Immature natural killer cell (primary cell): Measurements from ENCODE around the gene SDHAF1. TPM values are rescaled to one million over a fixed set of nuclear protein-coding genes. Genes with fewer than 3 reads are reported as not detected.

Experiments
- DNase-seq, 3 donors: peaks; one replicate each; pipeline ENCODE4 v3.0.0; 2022; ENCODE audit warnings: mixed read lengths in 1 of 3
- H3K27ac Mint-ChIP-seq, 6 donors: one replicate each; pipeline ENCODE4 v1.8.0; 2020; ENCODE audit warnings: mixed read lengths in 6 of 6, mild to moderate bottlenecking in 5 of 6, inconsistent platforms in 4 of 6, moderate library complexity in 3 of 6
- H3K27me3 Mint-ChIP-seq, 3 donors: one replicate each; pipeline ENCODE4 v1.8.0; 2020 to 2021; ENCODE audit warnings: low read depth in 3 of 3, mild to moderate bottlenecking in 3 of 3, mixed read lengths in 3 of 3, moderate library complexity in 3 of 3, inconsistent platforms in 1 of 3
- H3K36me3 Mint-ChIP-seq, 3 donors: one replicate each; pipeline ENCODE4 v1.8.0; 2020; ENCODE audit warnings: mixed read lengths in 3 of 3, inconsistent platforms in 2 of 3, mild to moderate bottlenecking in 2 of 3
- H3K4me1 Mint-ChIP-seq, 2 donors: one replicate each; pipeline ENCODE4 v1.8.0; 2020; ENCODE audit warnings: inconsistent platforms in 2 of 2, mild to moderate bottlenecking in 2 of 2, mixed read lengths in 2 of 2, moderate library complexity in 1 of 2
- H3K4me3 Mint-ChIP-seq, 5 donors: one replicate each; pipeline ENCODE4 v1.8.0; 2020; ENCODE audit warnings: mild to moderate bottlenecking in 5 of 5, mixed read lengths in 5 of 5, inconsistent platforms in 3 of 5, moderate library complexity in 3 of 5
- H3K9me3 Mint-ChIP-seq, 6 donors: one replicate each; pipeline ENCODE4 v1.8.0; 2020; ENCODE audit warnings: mild to moderate bottlenecking in 6 of 6, mixed read lengths in 6 of 6, inconsistent platforms in 4 of 6, moderate library complexity in 3 of 6
- polyA plus RNA-seq, 3 donors: library from polyadenylated mRNA; unstranded; fragments of 300-500 nt; fragmentation: Illumina TruSeq; gene quantifications; one replicate each; pipeline ENCODE4 v1.2.3, GENCODE V29; 2021

The SDHAF1 gene
- polyA plus RNA-seq, 3 donors from 2014 or later = 44.7 to 51.0 (median 48.3) TPM

DNA sequence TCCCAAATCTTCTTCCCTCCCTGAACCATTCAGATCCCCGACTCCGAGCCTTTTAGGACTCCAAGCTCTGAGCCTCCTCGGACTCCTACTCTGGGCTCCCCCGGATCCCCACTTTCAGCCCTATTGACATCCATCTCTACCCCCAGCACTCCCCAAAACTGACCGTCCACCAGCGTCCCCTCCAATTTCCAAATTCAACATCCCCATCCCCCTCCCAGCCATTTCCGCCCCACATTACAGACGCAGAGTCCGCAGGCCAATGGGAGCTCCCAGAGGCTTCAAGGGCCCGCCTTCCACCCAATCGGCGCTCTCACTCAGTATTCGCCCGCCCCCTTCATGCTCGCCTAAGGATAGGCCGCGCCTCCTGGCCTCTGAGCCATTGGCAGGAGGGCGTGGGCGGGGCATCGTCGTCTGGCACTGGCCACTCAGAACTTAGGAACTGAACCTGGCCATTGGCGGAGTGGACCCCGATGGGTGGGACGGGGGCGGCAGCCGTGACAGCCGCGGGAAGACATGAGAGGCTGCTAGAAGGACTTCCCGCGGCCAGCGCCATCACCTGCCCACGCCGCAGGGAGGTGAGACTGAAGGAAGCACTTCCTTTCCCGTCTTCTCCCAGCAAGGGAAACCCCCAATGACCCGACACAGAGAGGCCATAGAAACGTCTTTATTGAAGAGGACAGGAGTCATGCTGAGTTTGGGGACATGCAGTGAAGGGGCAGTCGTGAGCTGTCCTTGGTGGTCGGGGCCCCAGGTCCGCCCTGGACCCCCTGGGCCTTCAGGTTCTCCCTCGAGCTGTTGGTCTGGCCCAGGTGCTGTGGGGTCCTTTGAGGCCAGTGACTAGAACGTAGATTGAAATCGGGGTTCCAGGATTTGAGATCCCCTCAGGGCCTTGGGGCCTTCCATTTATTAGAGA lies 19.3 kb downstream of the SDHAF1 start, which contains the start of gene ALKBH6:
ALKBH6 (minus strand) TSS at position 202 of the 913 bp plus-strand sequence. CDS start 816 bp downstream, outside the sequence.
- no peaks in the 10 kb centered on the region for H3K9me3 Mint-ChIP-seq
- peaks cover 6 to 8% (median 7%) of the 10 kb centered on the region in 3 donors for H3K27me3 Mint-ChIP-seq
- peaks cover 42 to 46% of the 10 kb centered on the region in 2 donors for H3K4me1 Mint-ChIP-seq
- H3K27ac Mint-ChIP-seq = peak within 1 kb of the TSS; percentile 91 to 99 (median 95)
- DNase-seq = peak; percentile 98
- H3K36me3 Mint-ChIP-seq = no peaks in the 10 kb centered on the region
- peak within 1 kb of the TSS; percentile 90 to 98 (median 96) for H3K4me3 Mint-ChIP-seq

DNA sequence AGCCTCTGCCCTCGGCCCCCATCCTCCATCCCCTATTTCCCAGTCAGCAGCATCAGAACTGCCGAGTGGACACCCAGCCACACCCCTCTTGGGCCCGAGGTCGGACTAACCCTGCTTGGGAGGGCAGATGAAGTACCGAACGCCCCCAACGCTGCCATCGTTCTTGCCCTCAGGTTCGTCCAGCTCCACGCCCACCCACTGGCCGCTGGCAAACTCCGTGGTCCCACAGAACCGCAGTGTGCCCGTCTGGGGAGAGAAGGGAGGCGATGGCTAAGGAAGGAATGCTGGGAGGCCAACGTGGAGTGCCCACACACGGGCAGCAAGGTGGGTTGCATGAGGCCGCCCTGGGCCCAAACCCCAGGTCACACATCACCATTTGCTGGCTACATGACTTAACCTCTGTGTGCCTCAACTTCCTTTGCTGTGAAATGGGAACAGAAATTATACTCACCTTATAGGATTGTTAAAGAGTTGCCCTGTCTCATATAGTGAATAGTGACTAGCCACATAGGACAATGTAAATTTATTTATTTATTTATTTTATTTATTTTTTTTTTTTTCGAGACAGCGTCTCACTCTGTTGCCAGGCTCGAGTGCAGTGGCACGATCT lies 24.2 kb downstream of the SDHAF1 start:
- peaks cover 0 to 4% (median 0%) of the 10 kb centered on the region in 3 donors for H3K27me3 Mint-ChIP-seq
- no peaks in the 10 kb centered on the region for H3K9me3 Mint-ChIP-seq
- peaks cover 13 to 18% of the 10 kb centered on the region in 2 donors for H3K4me1 Mint-ChIP-seq
- peaks cover 3 to 5% (median 4%) of the 10 kb centered on the region in 3 donors for H3K36me3 Mint-ChIP-seq
- no peak for DNase-seq
- no peak overlapping the region for H3K4me3 Mint-ChIP-seq
- no peak overlapping the region for H3K27ac Mint-ChIP-seq

DNA sequence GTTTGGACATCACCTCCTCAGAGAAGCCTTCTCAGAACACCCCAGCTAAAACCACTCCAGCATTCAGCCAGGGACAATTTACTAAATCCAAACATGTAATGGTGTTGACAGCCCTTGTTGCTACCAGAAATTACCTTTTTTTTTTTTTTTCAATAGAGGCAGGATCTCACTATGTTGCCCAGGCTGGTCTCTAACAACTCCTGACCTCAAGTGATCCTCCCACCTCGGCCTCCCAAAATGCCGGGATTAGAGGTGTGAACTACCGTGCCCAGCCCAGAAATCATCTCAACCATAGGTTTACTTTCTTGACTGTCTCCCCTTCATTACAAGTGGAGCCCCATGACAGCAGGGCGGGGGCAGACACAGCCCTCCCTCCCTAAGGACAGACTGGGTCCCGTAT lies 28.4 kb downstream of the SDHAF1 start:
- no peak overlapping the region for H3K4me3 Mint-ChIP-seq
- H3K27ac Mint-ChIP-seq = peak overlapping the region in 1 of 6 donors; percentile 53
- no peaks in the 10 kb centered on the region for H3K4me1 Mint-ChIP-seq
- no peaks in the 10 kb centered on the region for H3K27me3 Mint-ChIP-seq
- DNase-seq = no peak
- H3K9me3 Mint-ChIP-seq = no peaks in the 10 kb centered on the region
- H3K36me3 Mint-ChIP-seq = peaks cover 3 to 11% (median 8%) of the 10 kb centered on the region in 3 donors

DNA sequence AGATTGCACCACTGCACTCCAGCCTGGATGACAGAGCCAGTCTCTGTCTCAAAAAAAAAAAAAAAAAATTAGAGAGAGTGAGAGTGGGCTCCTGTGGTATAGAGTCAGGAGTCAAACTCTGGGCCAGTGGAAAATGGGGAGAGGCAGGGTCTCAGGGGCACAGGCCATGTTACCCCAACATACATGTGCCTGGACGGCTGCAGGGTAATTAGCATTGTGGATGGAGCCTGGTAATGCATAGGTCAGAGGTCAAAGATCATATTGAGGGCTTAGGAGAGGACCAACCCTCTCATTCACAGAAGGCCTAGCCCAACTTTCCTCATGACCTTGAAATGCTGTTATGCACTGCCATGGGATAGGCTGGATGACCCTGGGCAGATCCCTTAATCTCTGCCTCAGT lies 30.6 kb downstream of the SDHAF1 start:
- Mint-ChIP-seq H3K27me3 (peaks cover 0 to 2% (median 0%) of the 10 kb centered on the region in 3 donors), H3K4me3 (no peak overlapping the region)
- DNase-seq = no peak

DNA sequence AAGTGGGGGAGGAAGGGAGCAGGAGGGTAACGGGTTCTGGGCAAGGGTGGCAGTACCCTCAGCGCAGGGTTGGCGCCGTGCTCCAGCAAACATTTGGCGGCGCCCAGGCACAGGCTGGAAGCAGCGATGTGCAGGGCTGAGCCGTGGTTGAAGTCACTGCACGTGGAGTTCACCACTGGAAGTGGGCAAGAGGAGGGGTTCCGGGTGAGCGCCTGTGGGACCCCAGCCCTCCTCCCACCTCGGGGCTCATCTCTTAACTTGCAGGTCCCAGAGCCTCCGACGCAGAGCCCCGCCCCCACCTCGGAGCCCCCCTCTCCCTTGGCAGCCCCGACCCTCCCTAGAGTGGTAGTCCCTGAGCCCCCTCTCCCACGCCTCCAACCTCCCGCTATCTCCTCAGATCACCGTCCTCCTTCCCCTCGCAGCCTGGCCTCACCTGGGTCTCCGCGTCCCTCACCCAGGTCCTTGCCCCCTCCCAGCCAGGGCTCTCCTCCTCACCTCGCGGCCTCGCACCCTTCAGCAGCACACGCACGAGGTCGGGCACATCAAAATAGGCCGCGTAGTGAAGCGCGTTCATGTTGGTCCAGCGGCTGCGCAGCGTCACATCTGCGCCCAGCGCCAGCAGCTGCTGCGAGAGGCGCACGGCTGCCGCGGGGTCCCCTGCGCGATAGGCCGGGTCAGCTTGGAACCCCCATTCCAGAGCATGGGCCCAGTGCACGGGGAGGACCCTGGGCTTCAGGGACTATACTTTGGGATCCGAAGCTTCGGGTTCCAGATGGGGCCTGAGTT lies 31.3 kb downstream of the SDHAF1 start:
- no peak for DNase-seq
- peaks cover 3 to 11% (median 11%) of the 10 kb centered on the region in 3 donors for H3K36me3 Mint-ChIP-seq
- peaks cover 0 to 2% (median 0%) of the 10 kb centered on the region in 3 donors for H3K27me3 Mint-ChIP-seq
- no peak overlapping the region for H3K4me3 Mint-ChIP-seq
- no peaks in the 10 kb centered on the region for H3K4me1 Mint-ChIP-seq
- no peaks in the 10 kb centered on the region for H3K9me3 Mint-ChIP-seq
- H3K27ac Mint-ChIP-seq = no peak overlapping the region

More for the DNA sequence above, 30.6 kb downstream of the SDHAF1 start:
- Mint-ChIP-seq H3K36me3 (peaks cover 3 to 11% (median 9%) of the 10 kb centered on the region in 3 donors), H3K9me3 (no peaks in the 10 kb centered on the region), H3K4me1 (no peaks in the 10 kb centered on the region), H3K27ac (no peak overlapping the region)

DNA sequence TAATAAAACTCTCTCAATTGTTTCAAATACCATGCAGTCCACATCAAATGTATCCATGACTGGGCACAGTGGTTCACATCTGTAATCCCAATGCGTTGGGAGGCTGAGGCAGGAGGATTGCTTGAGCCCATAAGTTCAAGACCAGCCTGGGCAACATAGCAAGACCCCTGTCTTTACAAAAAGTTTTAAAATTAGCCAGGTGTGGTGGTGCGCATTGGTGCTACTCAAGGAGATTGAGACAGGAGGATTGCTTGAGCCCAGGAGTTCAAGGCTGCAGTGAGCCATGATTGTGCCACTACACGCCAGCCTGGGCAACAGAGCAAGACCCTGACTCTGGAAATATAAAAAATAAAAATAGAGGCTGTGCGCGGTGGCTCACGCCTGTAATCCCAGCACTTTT lies 32.7 kb downstream of the SDHAF1 start:
- H3K27me3 Mint-ChIP-seq = peaks cover 0 to 2% (median 0%) of the 10 kb centered on the region in 3 donors
- no peaks in the 10 kb centered on the region for H3K9me3 Mint-ChIP-seq
- H3K4me3 Mint-ChIP-seq = no peak overlapping the region
- H3K36me3 Mint-ChIP-seq = peaks cover 3 to 11% (median 11%) of the 10 kb centered on the region in 3 donors
- H3K4me1 Mint-ChIP-seq = peaks cover 0 to 4% of the 10 kb centered on the region in 2 donors
- no peak for DNase-seq
- no peak overlapping the region for H3K27ac Mint-ChIP-seq

DNA sequence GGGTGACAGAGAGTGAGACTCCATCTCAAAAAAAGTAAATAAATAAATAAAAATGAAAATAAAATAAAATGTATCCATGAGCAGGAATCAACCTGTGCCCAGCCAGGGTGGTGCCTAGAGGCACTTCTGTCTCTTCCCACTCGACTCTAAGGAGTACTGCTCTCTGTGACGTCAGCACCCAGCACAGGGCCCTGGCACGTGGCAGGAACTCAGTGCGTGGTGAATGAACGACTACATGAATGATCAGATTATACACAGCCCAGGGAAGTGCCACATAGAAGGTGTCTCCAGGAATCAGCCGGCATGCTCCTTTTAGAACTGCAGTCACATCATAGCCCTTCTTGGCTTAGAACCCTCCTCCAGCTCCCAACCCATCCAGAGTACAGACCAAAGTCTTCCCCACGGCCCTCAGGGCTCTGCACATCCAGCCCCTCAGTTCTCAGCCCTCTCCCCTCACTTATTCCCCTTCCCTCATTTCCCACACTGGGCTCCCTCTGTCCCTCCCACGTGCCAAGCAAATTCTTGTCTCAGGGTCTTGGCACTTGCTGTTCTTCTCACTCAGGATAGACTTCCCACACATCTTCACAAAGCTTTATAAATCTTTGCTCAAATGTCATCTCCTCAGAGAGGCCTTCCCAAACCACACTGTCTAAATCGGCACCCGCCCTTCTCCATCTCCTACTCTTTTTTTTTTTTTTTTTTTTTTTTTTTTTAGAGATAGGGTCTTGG lies 33.5 kb downstream of the SDHAF1 start:
- Mint-ChIP-seq H3K4me3 (no peak overlapping the region), H3K9me3 (no peaks in the 10 kb centered on the region), H3K27ac (no peak overlapping the region), H3K36me3 (peaks cover 0 to 7% (median 7%) of the 10 kb centered on the region in 3 donors), H3K4me1 (peaks cover 0 to 9% of the 10 kb centered on the region in 2 donors), H3K27me3 (peaks cover 0 to 2% (median 0%) of the 10 kb centered on the region in 3 donors)
- DNase-seq = no peak

DNA sequence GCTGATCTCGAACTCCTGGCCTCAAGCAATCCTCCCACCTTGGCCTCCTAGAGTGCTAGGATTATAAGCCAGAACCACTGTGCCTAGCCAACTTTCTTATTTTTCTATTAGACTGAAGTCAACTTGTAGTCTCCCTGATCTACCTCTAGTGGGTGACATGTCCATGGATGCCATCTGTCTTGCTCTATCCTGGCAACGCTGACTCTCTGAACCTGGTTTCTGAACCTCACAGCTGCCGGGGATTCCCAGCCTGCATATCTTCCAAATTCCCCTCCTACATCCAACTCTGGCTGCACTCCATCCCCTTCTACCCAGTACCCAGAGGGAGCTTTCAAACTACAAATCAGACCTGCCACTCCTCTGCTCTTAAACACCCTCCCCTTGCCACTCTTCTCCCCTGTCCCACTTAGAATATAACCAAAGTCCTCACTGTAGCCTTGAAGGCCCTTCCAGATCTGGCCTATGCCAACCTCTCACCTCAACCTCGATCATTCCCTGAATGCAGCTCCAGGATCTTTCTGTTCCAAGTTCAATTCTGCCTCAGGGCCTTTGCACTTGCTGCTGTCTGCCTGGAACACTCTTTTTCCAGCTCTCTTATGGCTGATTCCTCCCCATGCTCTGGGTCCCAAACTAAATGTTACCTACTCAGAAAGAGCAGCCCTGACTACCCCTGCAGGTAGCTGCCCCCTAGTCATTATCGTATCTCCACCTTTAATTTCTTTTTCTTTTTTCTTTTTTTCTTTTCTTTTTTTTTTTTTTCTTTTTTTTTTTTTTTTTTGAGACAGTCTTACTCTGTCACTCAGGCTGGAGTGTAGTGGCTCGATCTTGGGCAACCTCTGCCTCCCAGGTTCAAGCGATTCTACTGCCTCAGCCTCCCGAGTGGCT lies 35.5 kb downstream of the SDHAF1 start:
- peaks cover 0 to 2% (median 0%) of the 10 kb centered on the region in 3 donors for H3K27me3 Mint-ChIP-seq
- H3K9me3 Mint-ChIP-seq = no peaks in the 10 kb centered on the region
- H3K36me3 Mint-ChIP-seq = peaks cover 6 to 11% (median 10%) of the 10 kb centered on the region in 3 donors
- DNase-seq = no peak
- H3K27ac Mint-ChIP-seq = no peak overlapping the region
- H3K4me1 Mint-ChIP-seq = peaks cover 3 to 18% of the 10 kb centered on the region in 2 donors
- no peak overlapping the region for H3K4me3 Mint-ChIP-seq

DNA sequence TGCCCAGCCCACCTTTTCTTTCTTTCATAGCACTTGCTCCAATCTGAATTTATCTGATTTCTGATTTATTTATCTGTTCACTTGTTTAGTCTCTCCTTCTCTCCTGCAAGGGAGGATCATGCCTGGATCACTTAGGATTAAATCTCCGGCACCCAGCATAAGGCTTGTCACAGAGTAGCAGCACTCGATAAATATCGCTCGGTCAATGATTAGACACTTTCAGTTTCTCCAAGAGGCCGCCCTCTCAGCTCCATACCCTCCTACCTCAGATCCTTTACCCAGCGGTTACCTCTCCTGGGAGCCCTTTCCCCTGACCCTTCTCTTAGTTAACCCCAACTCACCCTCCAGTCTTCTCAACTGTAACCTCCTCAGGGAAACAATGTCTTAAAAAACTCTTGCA lies 36.3 kb downstream of the SDHAF1 start:
- Mint-ChIP-seq H3K4me3 (peak overlapping the region in 1 of 5 donors; percentile 5), H3K27ac (peak overlapping the region in 1 of 6 donors; percentile 50), H3K4me1 (peaks cover 8 to 25% of the 10 kb centered on the region in 2 donors), H3K36me3 (peaks cover 5 to 9% (median 6%) of the 10 kb centered on the region in 3 donors), H3K9me3 (no peaks in the 10 kb centered on the region), H3K27me3 (peaks cover 0 to 2% (median 2%) of the 10 kb centered on the region in 3 donors)
- DNase-seq = no peak

DNA sequence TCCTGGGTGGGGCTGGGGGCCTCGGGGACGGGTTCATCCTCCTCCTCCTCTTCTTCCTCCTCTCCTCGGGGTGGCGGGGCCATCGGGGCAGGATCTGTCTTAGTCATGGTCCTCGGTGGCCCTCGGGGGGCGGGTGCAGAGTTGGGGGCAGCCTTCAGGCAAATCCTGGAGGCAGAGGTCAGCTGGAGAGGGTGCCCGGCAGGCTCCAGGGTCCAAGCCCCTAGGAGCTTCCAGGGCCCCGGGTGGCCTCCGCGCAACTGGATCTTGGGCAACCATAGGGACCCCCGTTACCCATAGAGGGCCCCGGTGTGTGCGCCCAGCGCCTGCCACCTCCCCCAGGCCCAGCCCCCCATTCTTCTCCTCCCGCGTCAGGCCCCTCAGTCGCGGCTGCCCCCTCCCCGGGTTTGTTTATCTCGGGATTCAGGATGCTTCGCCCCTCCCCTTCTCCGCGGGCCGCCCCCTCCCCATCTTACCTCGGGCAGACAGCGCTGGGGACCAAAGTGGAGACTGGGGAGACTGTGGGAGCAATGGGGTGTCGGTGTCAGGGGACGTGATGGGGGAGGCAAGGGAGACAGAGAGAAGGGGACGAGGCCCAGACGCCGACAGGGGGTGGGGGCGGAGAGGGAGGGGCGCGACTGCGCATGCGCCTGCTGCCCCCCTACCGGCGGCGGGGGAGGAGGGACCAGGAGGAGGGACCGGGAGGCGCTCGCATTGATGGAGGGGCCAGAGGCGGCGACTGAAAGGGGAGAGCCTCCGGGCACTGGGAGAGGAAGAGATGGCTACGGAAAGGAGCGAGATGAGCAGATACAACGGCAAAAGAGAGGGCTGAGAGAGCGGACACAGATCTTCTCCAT lies 37.5 kb downstream of the SDHAF1 start, which contains the start of gene CLIP3:
CLIP3 (minus strand) TSS at position 623 of the 854 bp plus-strand sequence; CDS start at position 107, 516 bp downstream.
- Mint-ChIP-seq H3K36me3 (peaks cover 5 to 13% (median 6%) of the 10 kb centered on the region in 3 donors), H3K4me1 (peaks cover 17 to 37% of the 10 kb centered on the region in 2 donors), H3K4me3 (peak within 1 kb of the TSS in 4 of 5 donors; percentile 21 to 71 (median 39)), H3K9me3 (no peaks in the 10 kb centered on the region), H3K27ac (peak within 1 kb of the TSS in 2 of 6 donors; percentile 30 to 34), H3K27me3 (peaks cover 0 to 3% (median 2%) of the 10 kb centered on the region in 3 donors)
- peak in 2 of 3 donors; percentile 11 to 26 for DNase-seq

DNA sequence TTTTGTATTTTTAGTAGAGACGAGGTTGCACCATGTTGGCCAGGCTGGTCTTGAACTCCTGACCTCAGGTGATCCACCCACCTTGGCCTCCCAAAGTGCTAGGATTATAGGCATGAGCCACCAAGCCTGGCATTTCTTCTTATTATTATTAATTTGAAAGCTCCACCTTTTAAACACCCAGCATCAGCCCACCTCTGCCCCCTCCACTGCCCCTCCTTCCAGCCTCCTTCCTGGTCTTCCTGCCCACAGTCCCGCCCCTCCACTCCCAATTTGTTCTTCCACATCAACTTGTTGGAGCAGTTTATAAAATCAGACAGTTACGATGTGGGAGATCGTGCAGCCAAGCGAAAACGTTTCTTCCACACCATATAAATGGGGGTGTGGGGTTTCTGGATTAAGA lies 45.5 kb downstream of the SDHAF1 start:
- no peak overlapping the region for H3K4me3 Mint-ChIP-seq
- no peak for DNase-seq
- peak overlapping the region in 1 of 6 donors; percentile 45 for H3K27ac Mint-ChIP-seq
- no peaks in the 10 kb centered on the region for H3K9me3 Mint-ChIP-seq
- peaks cover 16 to 24% of the 10 kb centered on the region in 2 donors for H3K4me1 Mint-ChIP-seq
- H3K36me3 Mint-ChIP-seq = peaks cover 0 to 8% (median 2%) of the 10 kb centered on the region in 3 donors
- peaks cover 2 to 6% (median 3%) of the 10 kb centered on the region in 3 donors for H3K27me3 Mint-ChIP-seq
